Psoas muscle (tissue), 8 donors: ENCODE results near the gene MYO9B. TPM values are rescaled to one million over a fixed set of nuclear protein-coding genes. Genes with fewer than 3 reads are reported as not detected.

Experiments
- ATAC-seq, 4 donors: fragments of 200-7000 bp; cut with Tn5 transposase; one replicate each; pipeline ENCODE4 v1.9.1; 2020; ENCODE audit warnings: moderate library complexity in 3 of 4, mild to moderate bottlenecking in 2 of 4
- DNase-seq, 2 donors: peaks; one replicate each; pipeline ENCODE4 v3.0.0-alpha.2; 2020
- H3K27ac ChIP-seq: fragments of 200-600 bp; one replicate; pipeline ENCODE4 v1.8.0; 2022
- H3K27me3 ChIP-seq, 3 donors: fragments of 200-600 bp in 1 of 3; one replicate each; pipeline versions ENCODE4 v1.6.1 to v1.8.0; 2013 to 2022; ENCODE audit warnings: low read length in 2 of 3, mild to moderate bottlenecking in 2 of 3, moderate library complexity in 1 of 3; ENCODE audit not compliant: insufficient read depth in 3 of 3
- H3K36me3 ChIP-seq, 2 donors: fragments of 200-600 bp in 1 of 2; one replicate each; pipeline versions ENCODE4 v1.6.1 to v1.8.0; 2013 to 2022; ENCODE audit warnings: low read depth in 1 of 2, mild to moderate bottlenecking in 1 of 2, moderate library complexity in 1 of 2; ENCODE audit not compliant: insufficient read depth in 1 of 2
- H3K4me1 ChIP-seq: fragments of 200-600 bp; one replicate; pipeline ENCODE4 v1.8.0; 2022
- H3K4me3 ChIP-seq: fragments of 200-600 bp; one replicate; pipeline ENCODE4 v1.8.0; 2022; ENCODE audit warnings: mild to moderate bottlenecking
- H3K9me3 ChIP-seq: fragments of 200-600 bp; one replicate; pipeline ENCODE4 v1.8.0; 2022
- WGBS, 3 donors: extraction: QIAGEN DNeasy Blood & Tissue Kit; methylation state at CpG; one replicate each; pipeline versions ENCODE4 v1.1.6 to v1.1.7; 2013; 5-methylcytosine and 5-hydroxymethylcytosine counted together
- intact Hi-C, 2 donors: fragments of 100-400 bp; cut with DNase I; formaldehyde crosslinking; loops; one replicate each; pipeline versions ENCODE4 v1.11.0 to v1.14.2; 2022
- polyA plus RNA-seq, 3 donors: library from polyadenylated mRNA; stranded (reverse); fragments of 200-250 nt; gene quantifications; one replicate each; pipeline ENCODE4 v1.2.3, GENCODE V29; 2013
- total RNA-seq, 4 donors: library from RNA; stranded (reverse); fragmentation: NEBNext Ultra II Directional in 2 of 4; extraction: Animal tissue kit (Norgen Biotek cat#: 25700) in 2 of 4; gene quantifications; one replicate each; pipeline versions ENCODE4 v1.2.1 to v1.2.4, GENCODE V29; 2021 to 2023
- TF ChIP-seq, protein P1 (sequence below): fragments of 200-600 bp; IDR thresholded peaks from one replicate; pipeline ENCODE4 v1.8.0; 2022; ENCODE audit warnings: antibody characterized with exemption
- donor health status: healthy with polysubstance abuse.
- donor health status: DM: no; HTN: no; CAD: no; lungs with moderate emphysema.
- donor health status: Bipolar disorder and iron deficiency.
- donor health status: healthy.
- donor health status: DM: yes; HTN: yes; CAD: no.
- donor health status: DM: no; HTN: no; CAD: no.
- donor health status: DM: no; HTN: no; CAD: no.
- donor health status: DM: yes; HTN: yes; CAD: no.

The MYO9B gene
- total and polyA plus RNA-seq, 7 donors, result 9.0 to 23.7 (median 15.1) TPM

DNA sequence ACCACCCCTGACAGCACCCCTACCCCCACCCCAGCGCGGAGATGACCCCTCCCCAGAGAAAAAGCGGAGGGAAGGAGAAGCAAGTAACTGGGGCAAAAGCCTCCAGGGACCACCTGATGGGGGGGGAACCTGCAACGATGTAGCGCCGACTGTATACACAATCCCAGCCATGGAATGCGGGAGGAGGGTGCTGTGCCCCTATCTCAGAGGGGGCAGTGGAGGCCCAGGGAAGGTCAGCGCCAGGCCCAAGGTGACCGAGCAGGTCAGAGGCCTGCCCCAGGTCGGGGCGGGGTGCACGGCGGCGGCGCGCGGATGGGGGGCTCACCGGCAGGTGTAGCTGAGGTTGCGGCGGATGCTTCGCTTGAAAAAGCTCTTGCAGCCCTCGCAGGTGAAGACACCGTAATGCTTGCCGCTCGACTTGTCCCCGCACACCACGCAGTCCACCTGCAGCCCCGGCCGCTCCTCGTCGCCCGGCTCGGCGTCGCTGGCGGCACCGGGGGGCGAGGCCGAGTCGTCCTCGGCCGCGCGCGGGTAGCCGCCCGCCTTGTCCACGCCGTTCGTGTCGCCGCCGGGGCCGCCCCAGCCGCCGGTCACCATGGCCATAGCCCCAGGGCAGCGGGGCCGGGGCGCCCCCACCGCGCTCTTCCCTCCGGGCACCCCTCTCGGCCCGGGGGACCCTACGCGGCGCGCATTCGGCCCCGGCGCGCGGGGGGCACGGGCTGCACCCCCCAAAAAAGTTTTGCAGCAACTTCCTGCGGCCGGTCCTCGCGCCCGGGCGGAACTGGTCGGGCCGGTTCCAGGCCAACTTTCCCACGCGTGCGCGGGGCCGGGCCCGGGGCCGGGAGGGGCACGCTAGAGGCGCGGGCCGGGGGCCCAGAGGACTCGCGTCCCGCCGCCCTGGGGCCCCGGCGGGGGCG, 169.3 kb downstream of the MYO9B start:
- Histone ChIP-seq H3K4me1 (peaks cover 32% of the 10 kb centered on the region), H3K27ac (peak overlapping the region; percentile 84), H3K27me3 (no peaks in the 10 kb centered on the region), H3K36me3 (peaks cover 0 to 4% of the 10 kb centered on the region in 2 donors), H3K9me3 (no peaks in the 10 kb centered on the region), H3K4me3 (peak overlapping the region; percentile 85)
- TF ChIP-seq, protein P1, sequence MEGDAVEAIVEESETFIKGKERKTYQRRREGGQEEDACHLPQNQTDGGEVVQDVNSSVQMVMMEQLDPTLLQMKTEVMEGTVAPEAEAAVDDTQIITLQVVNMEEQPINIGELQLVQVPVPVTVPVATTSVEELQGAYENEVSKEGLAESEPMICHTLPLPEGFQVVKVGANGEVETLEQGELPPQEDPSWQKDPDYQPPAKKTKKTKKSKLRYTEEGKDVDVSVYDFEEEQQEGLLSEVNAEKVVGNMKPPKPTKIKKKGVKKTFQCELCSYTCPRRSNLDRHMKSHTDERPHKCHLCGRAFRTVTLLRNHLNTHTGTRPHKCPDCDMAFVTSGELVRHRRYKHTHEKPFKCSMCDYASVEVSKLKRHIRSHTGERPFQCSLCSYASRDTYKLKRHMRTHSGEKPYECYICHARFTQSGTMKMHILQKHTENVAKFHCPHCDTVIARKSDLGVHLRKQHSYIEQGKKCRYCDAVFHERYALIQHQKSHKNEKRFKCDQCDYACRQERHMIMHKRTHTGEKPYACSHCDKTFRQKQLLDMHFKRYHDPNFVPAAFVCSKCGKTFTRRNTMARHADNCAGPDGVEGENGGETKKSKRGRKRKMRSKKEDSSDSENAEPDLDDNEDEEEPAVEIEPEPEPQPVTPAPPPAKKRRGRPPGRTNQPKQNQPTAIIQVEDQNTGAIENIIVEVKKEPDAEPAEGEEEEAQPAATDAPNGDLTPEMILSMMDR, result no peak
- intact Hi-C loops, result no loop called here
- 0 to 1% (median 1%) methylated on average over 42 to 100 of the region's 100 CpGs for WGBS, 3 donors
- DNase-seq (peak in 1 of 2 donors; percentile 75), ATAC-seq (no peak)

DNA sequence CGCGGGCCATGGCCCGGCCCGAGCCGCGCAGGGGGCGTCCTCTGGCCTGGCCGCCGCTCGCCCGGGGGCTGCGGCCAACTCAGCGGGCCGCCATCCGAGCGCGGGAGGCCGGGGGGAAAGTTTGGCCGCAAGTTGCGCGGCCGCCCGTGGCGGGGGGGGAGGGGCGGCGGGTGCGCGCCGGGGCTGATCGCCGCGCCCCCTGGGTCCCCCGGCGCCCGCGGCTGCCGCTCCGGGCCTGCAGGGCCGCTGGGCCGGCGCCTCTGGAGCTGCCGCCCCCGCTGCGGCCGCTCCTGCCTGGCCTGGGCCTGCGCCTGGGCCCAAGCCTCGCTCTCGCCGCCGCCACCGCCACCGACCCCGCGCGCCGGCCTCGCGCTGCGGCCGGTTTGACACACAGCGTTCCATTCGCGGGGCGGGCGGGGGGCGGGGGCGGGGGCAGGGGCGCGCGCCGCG, 170.0 kb downstream of the MYO9B start, which contains the start of gene NR2F6:
NR2F6 (minus strand) TSS at position 385 of the 450 bp plus-strand sequence. CDS start 699 bp downstream, outside the sequence.
- H3K4me3 ChIP-seq, result peak within 1 kb of the TSS; percentile 85
- H3K27me3 ChIP-seq, result no peaks in the 10 kb centered on the region
- H3K9me3 ChIP-seq, result no peaks in the 10 kb centered on the region
- peaks cover 28% of the 10 kb centered on the region for H3K4me1 ChIP-seq
- WGBS, 3 donors, result 0 to 1% (median 0%) methylated on average over 1 to 71 of the region's 72 CpGs
- intact Hi-C loops, result no loop called here
- TF ChIP-seq, protein P1, result no peak
- DNase-seq, result no peak
- no peak for ATAC-seq
- H3K27ac ChIP-seq, result peak within 1 kb of the TSS; percentile 84
- no peaks in the 10 kb centered on the region for H3K36me3 ChIP-seq

DNA sequence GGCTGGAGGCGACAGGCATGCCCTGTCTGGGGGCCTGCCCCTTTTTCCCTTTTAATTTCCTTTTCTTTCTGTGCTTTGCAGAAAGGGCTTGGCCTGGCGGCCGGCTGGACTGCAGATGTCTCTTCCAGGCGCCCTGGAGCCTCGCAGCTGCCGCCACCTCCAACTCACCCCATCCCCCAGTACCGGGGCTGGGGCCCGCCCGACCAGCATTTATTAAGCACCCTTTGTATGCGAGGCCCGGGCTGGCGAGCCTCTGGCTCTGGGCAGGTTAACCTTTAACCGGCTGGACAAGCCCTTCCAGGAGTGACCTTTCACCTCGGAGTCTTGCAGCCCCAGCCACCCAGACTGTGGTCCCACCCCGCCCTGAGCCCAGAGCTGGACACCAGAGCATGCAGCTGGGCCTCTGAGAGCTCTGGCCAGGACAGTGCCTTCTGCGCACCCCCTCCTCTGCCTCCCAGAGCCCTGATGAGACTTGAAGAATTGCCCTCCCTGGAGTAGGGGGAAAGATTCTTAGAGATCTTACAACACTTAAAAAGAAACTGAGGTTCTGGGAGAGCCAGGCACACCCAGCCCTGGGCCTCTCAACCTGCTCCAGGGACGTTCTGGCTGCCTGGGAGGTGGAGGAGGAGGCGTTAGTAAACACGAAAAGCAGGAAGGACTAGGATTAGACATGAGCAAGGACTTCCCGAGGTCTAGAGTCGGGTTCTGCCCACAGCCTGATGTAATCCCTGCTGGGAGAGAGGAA, 171.3 kb downstream of the MYO9B start:
- no peaks in the 10 kb centered on the region for H3K27me3 ChIP-seq
- peaks cover 21% of the 10 kb centered on the region for H3K4me1 ChIP-seq
- H3K4me3 ChIP-seq, result peak overlapping the region; percentile 85
- H3K27ac ChIP-seq, result peak overlapping the region; percentile 58
- peak; percentile 5 to 8 (median 7) for ATAC-seq
- H3K36me3 ChIP-seq, result no peaks in the 10 kb centered on the region
- intact Hi-C loops, result no loop called here
- WGBS, 3 donors, result 19 to 30% (median 28%) methylated on average over 21 of the region's 21 CpGs
- DNase-seq, result peak in 1 of 2 donors; percentile 72
- H3K9me3 ChIP-seq, result no peaks in the 10 kb centered on the region
- TF ChIP-seq, protein P1, result no peak

DNA sequence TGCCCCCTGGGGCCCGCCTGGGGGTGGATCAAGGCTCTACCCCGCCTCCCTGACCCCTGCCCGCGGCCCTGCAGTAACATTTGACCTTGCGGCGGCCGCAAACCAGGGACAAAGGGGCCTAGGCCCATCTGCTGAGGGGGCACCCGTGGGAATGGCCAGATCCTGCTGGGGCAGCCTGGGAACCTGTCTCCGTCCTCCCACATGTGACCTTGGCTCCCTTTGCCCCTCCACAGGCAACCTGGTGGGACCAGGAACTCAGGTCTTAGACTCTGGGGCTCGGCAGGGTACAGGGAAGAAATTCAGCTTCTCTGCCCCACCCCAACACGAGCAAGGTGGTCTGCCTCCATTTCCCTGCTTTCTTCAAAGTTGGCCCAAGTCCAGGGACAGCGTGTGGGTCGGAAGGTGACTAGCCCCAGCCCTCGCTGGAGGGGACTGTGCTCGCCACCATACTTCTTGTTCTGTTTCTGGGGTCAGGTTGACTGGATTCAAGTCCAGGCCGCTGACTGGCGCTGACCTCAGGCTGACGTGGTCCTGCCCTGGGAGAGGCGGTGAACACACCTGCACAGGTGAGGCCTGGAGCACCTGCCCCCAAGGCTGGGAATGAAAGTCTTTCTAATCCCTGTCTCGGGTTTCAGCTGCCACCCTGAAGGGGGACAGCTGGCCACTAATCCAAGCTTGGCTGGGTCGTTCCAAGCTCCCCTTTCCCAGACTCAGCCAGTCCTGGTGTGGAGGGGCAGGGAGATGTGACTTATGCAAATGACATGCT, 172.6 kb downstream of the MYO9B start:
- peaks cover 8% of the 10 kb centered on the region for H3K4me1 ChIP-seq
- H3K9me3 ChIP-seq, result no peaks in the 10 kb centered on the region
- TF ChIP-seq, protein P1, result no peak
- no peak for ATAC-seq
- H3K27ac ChIP-seq, result no peak overlapping the region
- no peak overlapping the region for H3K4me3 ChIP-seq
- no peaks in the 10 kb centered on the region for H3K27me3 ChIP-seq
- 57 to 61% (median 60%) methylated on average over 19 to 21 of the region's 21 CpGs for WGBS, 3 donors
- no peaks in the 10 kb centered on the region for H3K36me3 ChIP-seq
- intact Hi-C loops, result no loop called here
- DNase-seq, result no peak
